Stimulated activated CD8-positive, alpha-beta memory T cell treated with anti-CD3 and anti-CD28 coated beads, Interleukin-15, amount 100 ng/mL, for 4 hours (primary cell): ENCODE measurements around the gene IL18BP.

Source experiments
- DNase-seq, 2 donors: peaks; one replicate each; pipeline ENCODE4 v3.0.0-alpha.2; 2020; ENCODE audit warnings: low read depth in 2 of 2

Gene IL18BP

GRCh38 chr11:72012897-72013721, 14.4 kb downstream of the IL18BP start:
- no peak for DNase-seq

- DNase-seq = no peak
These were observed 15.3 kb downstream of the IL18BP start for GRCh38 chr11:72013765-72014711.

- DNase-seq = no peak
These were observed 16.1 kb downstream of the IL18BP start for GRCh38 chr11:72014761-72015320.

GRCh38 chr11:72015511-72016061, 16.9 kb downstream of the IL18BP start:
- DNase-seq = no peak

- DNase-seq = no peak
These were observed 19.5 kb downstream of the IL18BP start for GRCh38 chr11:72018171-72018570.

GRCh38 chr11:72023335-72023734, 24.6 kb downstream of the IL18BP start:
- no peak for DNase-seq

GRCh38 chr11:72024069-72024754, 25.5 kb downstream of the IL18BP start:
- no peak for DNase-seq

GRCh38 chr11:72026090-72026489, 27.4 kb downstream of the IL18BP start:
- no peak for DNase-seq

GRCh38 chr11:72030472-72031045, 31.9 kb downstream of the IL18BP start:
- no peak for DNase-seq

- no peak for DNase-seq
These were observed 38.0 kb downstream of the IL18BP start for GRCh38 chr11:72036687-72037086.

GRCh38 chr11:72037554-72038311, 39.0 kb downstream of the IL18BP start:
- DNase-seq = no peak

- DNase-seq = no peak
These were observed 39.8 kb downstream of the IL18BP start for GRCh38 chr11:72038491-72038890.

- no peak for DNase-seq
These were observed 40.5 kb downstream of the IL18BP start for GRCh38 chr11:72039031-72039855.

GRCh38 chr11:72039856-72040401, 41.2 kb downstream of the IL18BP start:
- no peak for DNase-seq

- DNase-seq = peak; percentile 40 to 45
These were observed 42.0 kb downstream of the IL18BP start for GRCh38 chr11:72040491-72041363.

GRCh38 chr11:72041364-72042063, 42.8 kb downstream of the IL18BP start:
- no peak for DNase-seq

- DNase-seq = no peak
These were observed 43.5 kb downstream of the IL18BP start for GRCh38 chr11:72042064-72042745.
